Naive B cell (primary cell): Measurements from ENCODE around the gene SFXN2. TPM values are rescaled to one million over a fixed set of nuclear protein-coding genes. Genes with fewer than 3 reads are reported as not detected.
A peak's percentile ranks its signal among the peaks of the same experiment; 100 is the strongest.
"Not testable (repeated sequence)": the region's sequence is repeated elsewhere in the genome, so short reads cannot be mapped to it uniquely, and the experiment has no call there.

ENCODE experiments used
- ATAC-seq, 2 donors: fragments of 150-1000 bp; cut with Tn5 transposase; 2 replicates each; pipeline ENCODE4 v1.10.0; 2021; ENCODE audit warnings: low read depth in 2 of 2, mild to moderate bottlenecking in 2 of 2, moderate library complexity in 2 of 2
- DNase-seq: peaks from one replicate; pipeline ENCODE4 v3.0.0; 2022
- H3K27ac Mint-ChIP-seq, 6 donors: one replicate each; pipeline ENCODE4 v1.8.0; 2020 to 2022; ENCODE audit warnings: mild to moderate bottlenecking in 6 of 6, mixed read lengths in 6 of 6, moderate library complexity in 5 of 6, inconsistent platforms in 2 of 6
- H3K27me3 Mint-ChIP-seq, 3 donors: one replicate each; pipeline ENCODE4 v1.8.0; 2021 to 2022; ENCODE audit warnings: mixed read lengths in 3 of 3, mild to moderate bottlenecking in 1 of 3
- H3K36me3 Mint-ChIP-seq, 2 donors: one replicate each; pipeline ENCODE4 v1.8.0; 2020 to 2022; ENCODE audit warnings: mixed read lengths in 2 of 2, inconsistent platforms in 1 of 2, mild to moderate bottlenecking in 1 of 2
- H3K4me1 Mint-ChIP-seq, 3 donors: one replicate each; pipeline ENCODE4 v1.8.0; 2020 to 2022; ENCODE audit warnings: mixed read lengths in 3 of 3, inconsistent platforms in 1 of 3, mild to moderate bottlenecking in 1 of 3, moderate library complexity in 1 of 3
- H3K4me3 Mint-ChIP-seq, 8 donors: one replicate each; pipeline ENCODE4 v1.8.0; 2020 to 2022; ENCODE audit warnings: mild to moderate bottlenecking in 8 of 8, mixed read lengths in 8 of 8, moderate library complexity in 8 of 8, inconsistent platforms in 2 of 8
- H3K9me3 Mint-ChIP-seq, 7 donors: one replicate each; pipeline ENCODE4 v1.8.0; 2020 to 2022; ENCODE audit warnings: mixed read lengths in 7 of 7, mild to moderate bottlenecking in 5 of 7, inconsistent platforms in 2 of 7, moderate library complexity in 1 of 7
- polyA plus RNA-seq, 6 donors: library from polyadenylated mRNA; unstranded; fragments of 300-500 nt; fragmentation: Illumina TruSeq; gene quantifications; one replicate each; pipeline ENCODE4 v1.2.3, GENCODE V29; 2021; ENCODE audit warnings: low read depth in 6 of 6

Gene SFXN2, protein sequence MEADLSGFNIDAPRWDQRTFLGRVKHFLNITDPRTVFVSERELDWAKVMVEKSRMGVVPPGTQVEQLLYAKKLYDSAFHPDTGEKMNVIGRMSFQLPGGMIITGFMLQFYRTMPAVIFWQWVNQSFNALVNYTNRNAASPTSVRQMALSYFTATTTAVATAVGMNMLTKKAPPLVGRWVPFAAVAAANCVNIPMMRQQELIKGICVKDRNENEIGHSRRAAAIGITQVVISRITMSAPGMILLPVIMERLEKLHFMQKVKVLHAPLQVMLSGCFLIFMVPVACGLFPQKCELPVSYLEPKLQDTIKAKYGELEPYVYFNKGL
- 10 to 100 TPM in 2 of 6 donors, 1 to 10 TPM in 4; 2.6 to 14.1 (median 8.3) TPM for polyA plus RNA-seq

DNA sequence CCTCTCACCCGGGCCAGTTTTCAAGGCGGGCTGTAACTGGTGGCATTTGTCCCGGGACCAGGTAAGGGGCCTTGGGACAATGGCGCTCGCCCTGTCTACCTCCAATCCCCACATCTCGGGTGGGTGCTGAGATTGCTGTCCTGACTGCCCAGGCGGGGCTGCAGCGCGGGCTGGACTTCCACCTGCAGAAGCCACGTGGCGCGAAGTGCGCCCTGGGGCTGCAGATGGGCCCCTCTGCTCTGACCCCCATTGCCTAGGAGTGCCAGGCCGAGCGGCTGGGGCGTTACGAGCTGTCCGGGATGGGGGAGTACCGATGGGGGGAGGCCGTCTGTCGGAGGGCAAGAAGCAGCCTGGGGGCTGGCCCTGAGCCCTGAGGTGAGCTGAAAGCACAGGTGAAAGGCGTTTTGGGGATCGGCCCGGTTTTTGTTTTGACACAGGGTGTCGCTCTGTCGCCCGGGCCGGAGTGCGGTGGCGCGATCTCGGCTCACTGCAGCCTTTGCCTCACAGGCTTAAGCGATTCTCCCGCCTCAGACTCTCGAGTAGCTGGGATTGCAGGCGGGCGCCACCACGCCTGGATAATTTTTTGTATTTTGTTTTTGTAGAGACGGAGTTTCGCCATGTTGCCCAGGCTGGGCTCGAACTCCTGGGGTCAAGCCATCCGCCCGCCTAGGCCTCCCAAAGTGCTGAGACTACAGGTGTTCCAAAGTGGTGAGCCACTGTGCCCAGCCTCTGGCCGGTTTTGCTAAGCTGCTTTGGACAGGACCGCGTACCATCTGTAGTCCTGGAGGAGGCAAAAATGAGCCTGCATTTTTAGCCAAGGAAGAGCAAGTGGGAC is at the start of gene SFXN2:
Gene SFXN2 (plus strand): TSS at position 16 of the 835 bp plus-strand sequence. CDS start 12,001 bp downstream, outside the sequence.
- DNase-seq (no peak), ATAC-seq (peak; percentile 16 to 24)
- no peaks in the 10 kb centered on the region for H3K27me3 Mint-ChIP-seq
- peak within 1 kb of the TSS; percentile 91 to 98 (median 95) for H3K27ac Mint-ChIP-seq
- peaks cover 0 to 4% of the 10 kb centered on the region in 2 donors for H3K36me3 Mint-ChIP-seq
- H3K9me3 Mint-ChIP-seq = no peaks in the 10 kb centered on the region
- peak within 1 kb of the TSS; percentile 88 to 99 (median 96) for H3K4me3 Mint-ChIP-seq
- H3K4me1 Mint-ChIP-seq = peaks cover 23 to 38% (median 37%) of the 10 kb centered on the region in 3 donors

DNA sequence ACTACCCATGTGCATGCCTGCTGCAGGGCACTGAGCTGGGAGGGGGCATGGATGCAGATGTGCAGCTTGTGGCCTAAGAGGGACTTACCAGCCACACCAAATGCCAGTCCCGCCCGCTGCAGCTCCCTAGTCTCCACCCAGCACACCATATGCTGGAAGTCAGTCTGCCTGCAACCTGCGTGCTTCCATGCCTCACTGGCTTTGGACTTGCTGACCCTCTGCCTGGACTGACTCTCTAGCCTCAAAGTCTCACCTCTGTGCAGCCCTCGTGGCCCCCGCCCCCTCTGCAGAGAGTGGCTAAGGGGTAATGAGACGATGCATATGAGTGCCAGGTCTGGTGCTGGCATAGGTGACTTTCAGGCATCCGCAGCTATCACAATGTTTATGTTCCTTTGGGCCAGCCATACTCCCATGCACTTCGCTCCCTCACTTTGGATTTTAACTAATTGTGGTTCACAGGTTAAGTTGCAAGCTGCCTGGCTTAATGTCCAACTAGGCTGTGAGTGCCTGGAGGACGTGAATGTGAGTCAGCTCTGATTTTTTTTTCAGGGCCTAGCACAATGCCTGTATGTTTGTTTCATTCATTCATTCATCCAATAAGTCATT is 48.4 kb upstream of the SFXN2 start:
- Mint-ChIP-seq H3K4me1 (peaks cover 9 to 13% (median 10%) of the 10 kb centered on the region in 3 donors), H3K36me3 (no peaks in the 10 kb centered on the region), H3K27me3 (no peaks in the 10 kb centered on the region), H3K27ac (no peak overlapping the region), H3K9me3 (no peaks in the 10 kb centered on the region), H3K4me3 (no peak overlapping the region)
- ATAC-seq (no peak), DNase-seq (no peak)

DNA sequence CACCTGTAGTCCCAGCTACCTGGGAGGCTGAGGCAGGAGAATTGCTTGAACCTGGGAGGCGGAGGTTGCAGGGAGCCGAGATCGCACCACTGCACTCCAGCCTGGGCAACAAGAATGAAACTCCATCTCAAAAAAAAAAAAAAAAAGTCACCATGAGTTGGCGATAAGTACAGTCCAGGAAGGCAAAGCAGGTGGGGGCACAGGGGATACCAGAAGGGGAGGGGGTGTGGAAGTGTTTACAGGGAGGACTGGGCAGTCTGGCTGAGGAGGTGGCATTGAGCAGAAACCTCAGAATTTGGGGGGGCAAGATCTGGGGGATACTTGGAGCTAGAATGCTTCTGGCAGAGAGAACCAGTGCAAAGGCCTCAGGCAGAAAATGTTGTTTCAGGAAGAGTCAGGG is 47.0 kb upstream of the SFXN2 start:
- peak overlapping the region in 2 of 6 donors; percentile 28 to 68 for H3K27ac Mint-ChIP-seq
- not testable (repeated sequence) for H3K9me3 Mint-ChIP-seq, H3K27me3 Mint-ChIP-seq, H3K4me3 Mint-ChIP-seq, H3K36me3 Mint-ChIP-seq, ATAC-seq, DNase-seq, H3K4me1 Mint-ChIP-seq

DNA sequence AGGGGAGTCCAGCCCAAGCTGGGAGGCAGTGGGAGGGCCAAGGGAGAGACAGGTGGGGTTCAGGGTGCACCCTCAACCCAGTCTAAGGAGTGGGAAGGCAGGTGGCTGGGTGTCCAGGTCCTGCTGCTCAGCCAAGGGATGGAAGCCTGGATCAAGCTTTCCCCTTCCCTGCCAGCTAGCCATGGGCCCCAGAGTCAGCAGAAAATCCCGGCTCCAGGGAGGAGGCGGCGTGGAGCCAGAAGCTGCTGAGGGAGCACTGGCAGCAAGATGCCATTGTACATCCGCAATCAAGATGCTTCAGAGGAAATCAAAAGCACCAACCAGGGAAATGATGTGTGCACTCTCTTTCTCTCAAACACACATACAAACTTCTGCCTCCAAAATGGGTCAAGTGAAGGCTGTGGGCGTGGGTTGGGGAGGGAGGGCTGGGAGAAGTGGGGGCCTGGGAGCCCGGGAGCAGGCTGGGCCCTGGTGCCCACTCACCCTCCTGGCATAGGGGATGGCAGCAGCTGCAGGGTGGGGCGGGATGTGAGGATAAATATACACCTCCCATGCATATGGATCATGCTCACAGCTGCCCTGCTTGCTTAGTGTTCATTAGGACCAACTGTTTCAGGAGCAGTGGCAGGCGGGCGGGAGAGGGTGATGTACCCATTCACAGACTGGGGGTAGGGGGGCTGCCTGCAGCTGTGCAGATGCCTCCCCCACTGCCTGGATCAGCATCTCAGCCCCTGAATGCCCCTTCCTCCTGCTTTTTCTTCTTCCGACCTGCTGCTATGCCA is 45.9 kb upstream of the SFXN2 start:
- no peak overlapping the region for H3K4me3 Mint-ChIP-seq
- ATAC-seq (no peak), DNase-seq (no peak)
- H3K36me3 Mint-ChIP-seq = no peaks in the 10 kb centered on the region
- H3K27ac Mint-ChIP-seq = peak overlapping the region in 1 of 6 donors; percentile 70
- no peaks in the 10 kb centered on the region for H3K9me3 Mint-ChIP-seq
- H3K27me3 Mint-ChIP-seq = no peaks in the 10 kb centered on the region
- H3K4me1 Mint-ChIP-seq = peaks cover 3 to 9% (median 8%) of the 10 kb centered on the region in 3 donors

DNA sequence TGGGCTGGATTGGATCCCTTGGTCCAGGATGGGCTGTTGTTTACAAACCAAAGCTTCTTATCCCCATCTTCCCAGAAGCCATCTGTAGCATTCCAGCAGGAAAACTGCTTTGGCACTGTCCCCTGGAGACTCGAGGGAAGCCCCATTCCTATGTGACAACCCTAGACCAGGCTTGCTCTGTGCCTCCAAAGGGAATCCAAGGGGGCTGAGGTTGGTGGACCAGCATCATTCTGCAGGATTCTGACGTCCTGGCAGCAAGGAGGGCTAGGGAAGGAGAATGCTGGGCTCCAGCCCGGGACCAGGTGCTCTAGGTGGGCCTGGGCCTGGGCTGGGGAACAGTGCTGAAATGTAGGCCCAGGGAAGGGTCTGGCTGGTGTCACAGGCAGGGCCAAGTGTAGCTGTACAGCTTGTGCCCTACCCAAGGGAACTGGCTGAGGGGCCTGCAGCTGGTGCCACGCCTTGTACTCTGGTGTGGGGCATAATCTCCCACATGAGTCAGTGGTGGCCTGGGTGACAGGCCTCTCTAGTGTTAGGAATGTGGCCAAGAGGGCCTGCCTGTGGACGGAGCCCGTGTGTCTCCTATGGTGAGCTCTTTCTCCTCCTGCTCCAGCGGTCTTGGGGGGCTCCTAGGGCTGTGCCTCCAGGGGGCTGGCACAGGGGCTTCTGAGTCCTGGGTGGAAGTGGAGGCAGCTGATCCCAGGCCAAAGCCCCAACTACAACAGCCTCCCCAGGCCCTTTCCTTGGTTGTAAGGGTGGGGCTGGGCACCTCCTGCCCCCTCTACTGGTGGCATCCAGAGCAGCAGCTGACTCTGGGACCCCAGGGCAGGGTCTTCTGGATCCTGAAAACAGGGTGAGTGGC is 45.0 kb upstream of the SFXN2 start:
- DNase-seq (no peak), ATAC-seq (no peak)
- Mint-ChIP-seq H3K27ac (peak overlapping the region in 1 of 6 donors; percentile 76), H3K36me3 (no peaks in the 10 kb centered on the region), H3K9me3 (no peaks in the 10 kb centered on the region), H3K4me3 (no peak overlapping the region), H3K4me1 (peaks cover 12 to 18% (median 17%) of the 10 kb centered on the region in 3 donors), H3K27me3 (no peaks in the 10 kb centered on the region)

DNA sequence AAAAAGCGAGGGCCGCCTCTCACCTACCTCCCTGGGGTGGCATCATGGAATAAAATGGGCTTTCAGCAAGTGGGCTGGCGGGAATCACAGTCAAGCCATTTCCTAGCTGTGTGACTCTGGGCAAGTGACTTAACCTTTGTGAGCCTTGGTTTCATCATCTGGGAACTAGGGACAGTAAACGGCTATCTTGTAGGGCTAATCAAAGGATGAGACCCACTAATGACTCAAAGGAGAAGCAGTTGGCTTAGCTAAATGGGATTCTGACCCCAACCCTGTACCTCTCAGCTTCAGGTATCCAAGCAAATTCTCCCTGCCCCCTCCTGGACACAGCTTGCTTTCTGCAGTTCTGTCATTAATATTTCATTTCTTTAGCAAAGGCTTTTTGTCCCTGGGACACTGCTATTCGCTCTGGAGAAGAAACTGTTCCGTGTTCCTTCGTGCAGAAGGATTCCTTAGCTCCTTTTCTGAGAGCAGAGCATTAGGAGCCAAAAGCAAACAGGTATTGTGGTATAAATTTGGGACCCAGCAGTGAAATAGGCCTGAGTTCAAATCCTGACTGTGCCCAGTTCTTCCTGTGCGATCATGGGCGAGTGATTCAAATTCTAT is 44.3 kb upstream of the SFXN2 start:
- H3K4me1 Mint-ChIP-seq = peaks cover 18 to 24% (median 20%) of the 10 kb centered on the region in 3 donors
- no peak overlapping the region for H3K4me3 Mint-ChIP-seq
- no peaks in the 10 kb centered on the region for H3K27me3 Mint-ChIP-seq
- DNase-seq (no peak), ATAC-seq (no peak)
- H3K9me3 Mint-ChIP-seq = no peaks in the 10 kb centered on the region
- H3K27ac Mint-ChIP-seq = no peak overlapping the region
- H3K36me3 Mint-ChIP-seq = no peaks in the 10 kb centered on the region

DNA sequence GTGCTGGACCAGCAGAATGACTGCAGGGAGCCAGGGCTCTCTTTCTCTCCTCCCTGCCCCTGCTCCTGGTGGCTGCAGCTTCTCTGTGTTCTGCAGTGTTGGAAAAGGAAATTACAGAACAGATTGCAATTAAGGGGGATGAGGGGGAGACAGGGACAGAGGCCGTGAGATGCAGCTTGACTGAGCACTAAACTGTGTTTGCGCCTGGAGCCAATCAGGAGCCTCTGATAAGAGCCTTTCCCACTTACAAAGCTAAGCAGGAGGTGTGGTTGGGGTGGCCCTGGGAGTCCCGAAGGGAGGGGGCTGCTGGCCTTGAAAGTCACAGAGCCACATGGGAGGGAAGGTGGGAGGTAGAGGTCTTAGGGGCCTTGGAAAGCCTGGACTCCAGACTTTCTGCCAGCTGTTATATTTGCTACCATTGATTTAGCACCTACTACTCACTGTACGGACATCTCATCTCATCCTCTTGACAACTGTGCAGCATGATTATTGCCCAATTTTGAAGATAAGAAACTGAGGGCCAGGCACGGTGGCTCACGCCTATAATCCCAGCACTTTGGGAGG is 43.5 kb upstream of the SFXN2 start:
- DNase-seq (no peak), ATAC-seq (no peak)
- no peaks in the 10 kb centered on the region for H3K36me3 Mint-ChIP-seq
- no peaks in the 10 kb centered on the region for H3K9me3 Mint-ChIP-seq
- peaks cover 23 to 32% (median 28%) of the 10 kb centered on the region in 3 donors for H3K4me1 Mint-ChIP-seq
- no peak overlapping the region for H3K27ac Mint-ChIP-seq
- peak overlapping the region in 1 of 8 donors; percentile 3 for H3K4me3 Mint-ChIP-seq
- H3K27me3 Mint-ChIP-seq = no peaks in the 10 kb centered on the region

DNA sequence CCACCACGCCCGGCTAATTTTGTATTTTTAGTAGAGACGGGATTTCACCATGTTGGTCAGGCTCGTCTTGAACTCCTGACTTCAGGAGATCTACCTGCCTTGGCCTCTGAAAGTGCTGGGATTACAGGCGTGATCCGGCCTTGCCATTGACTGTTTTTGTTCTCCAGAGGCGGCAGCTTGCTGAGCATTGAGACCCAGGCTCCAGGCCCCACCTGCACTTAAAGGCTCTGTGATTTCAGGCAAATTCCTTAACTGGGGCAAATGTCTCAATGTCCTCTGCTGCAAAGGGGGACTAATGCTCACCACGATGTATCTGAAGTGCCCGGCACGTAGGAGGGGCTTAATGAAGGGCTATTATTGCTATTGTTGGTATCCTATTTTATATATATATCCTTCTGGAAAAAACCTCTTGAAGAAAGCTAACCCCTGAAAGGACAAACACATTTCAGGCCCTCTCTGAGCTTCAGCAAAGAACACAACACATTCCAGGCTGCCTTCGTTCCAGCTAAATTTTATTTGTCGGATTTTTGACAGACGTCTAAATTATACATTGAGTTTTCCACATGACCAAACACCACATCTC is 41.1 kb upstream of the SFXN2 start:
- peak overlapping the region in 3 of 6 donors; percentile 55 to 89 (median 68) for H3K27ac Mint-ChIP-seq
- no peaks in the 10 kb centered on the region for H3K27me3 Mint-ChIP-seq
- H3K36me3 Mint-ChIP-seq = no peaks in the 10 kb centered on the region
- H3K4me1 Mint-ChIP-seq = peaks cover 16 to 37% (median 31%) of the 10 kb centered on the region in 3 donors
- no peak for ATAC-seq
- no peaks in the 10 kb centered on the region for H3K9me3 Mint-ChIP-seq
- H3K4me3 Mint-ChIP-seq = peak overlapping the region; percentile 20 to 86 (median 72)
- no peak for DNase-seq

DNA sequence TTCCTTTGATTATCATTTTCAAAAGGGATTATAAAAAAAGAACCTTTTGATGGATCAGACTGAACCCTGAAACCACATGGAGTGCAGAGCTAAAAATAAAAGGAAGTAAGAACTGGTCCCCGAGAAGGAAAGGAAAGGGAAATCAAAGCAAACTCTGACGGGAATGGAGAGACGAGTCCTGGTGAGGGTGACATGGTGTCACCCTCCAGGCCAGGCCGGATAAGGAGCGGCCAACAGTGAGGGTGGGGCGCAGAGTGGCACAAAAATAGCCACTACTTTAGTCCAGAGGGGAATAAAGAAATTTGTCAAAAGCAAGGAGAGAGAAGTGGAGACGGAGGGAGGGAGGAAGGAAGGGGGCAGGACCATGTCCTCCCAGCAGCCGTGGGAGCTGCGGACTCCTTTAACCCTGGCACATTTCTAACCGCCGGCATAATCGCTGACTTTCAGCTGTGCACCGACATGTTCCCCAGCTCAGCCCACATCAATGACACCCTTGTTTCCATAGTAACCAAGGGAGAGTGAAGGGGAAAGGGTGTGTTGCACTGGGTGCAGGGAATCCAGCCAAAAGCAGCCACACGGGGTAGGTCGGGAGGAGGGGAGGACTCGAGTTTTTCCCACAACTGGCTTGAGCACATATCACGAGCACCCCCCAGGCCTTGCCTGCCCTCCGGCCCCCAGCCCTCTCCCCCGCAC is 40.5 kb upstream of the SFXN2 start:
- Mint-ChIP-seq H3K36me3 (no peaks in the 10 kb centered on the region), H3K9me3 (no peaks in the 10 kb centered on the region), H3K4me1 (peaks cover 20 to 41% (median 31%) of the 10 kb centered on the region in 3 donors), H3K27ac (peak overlapping the region in 5 of 6 donors; percentile 21 to 89 (median 68)), H3K4me3 (peak overlapping the region; percentile 20 to 86 (median 72)), H3K27me3 (no peaks in the 10 kb centered on the region)
- DNase-seq (peak; percentile 24), ATAC-seq (peak; percentile 70 to 75)

DNA sequence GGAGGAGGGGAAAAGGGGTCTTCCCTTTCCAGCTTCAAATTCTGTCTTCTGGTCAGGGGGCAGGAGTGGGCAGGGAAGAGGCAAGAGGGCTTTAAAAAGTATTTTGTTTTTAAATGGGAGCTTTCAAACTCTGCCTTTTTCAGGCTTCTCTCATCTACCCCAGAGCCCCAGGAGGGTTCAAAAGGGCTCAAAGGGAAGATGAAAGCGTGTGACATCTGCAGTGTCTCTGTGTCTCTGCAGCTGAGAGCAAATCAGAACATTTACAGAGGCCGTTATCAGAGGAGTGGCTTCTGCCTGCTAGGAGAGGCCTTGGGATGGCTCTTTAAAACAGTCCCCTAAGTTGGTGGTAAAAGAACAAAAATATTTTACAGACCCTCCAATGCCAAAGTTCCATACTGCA is 39.9 kb upstream of the SFXN2 start:
- H3K9me3 Mint-ChIP-seq = no peaks in the 10 kb centered on the region
- H3K4me1 Mint-ChIP-seq = peaks cover 20 to 43% (median 31%) of the 10 kb centered on the region in 3 donors
- H3K4me3 Mint-ChIP-seq = peak overlapping the region in 5 of 8 donors; percentile 9 to 75 (median 32)
- H3K36me3 Mint-ChIP-seq = no peaks in the 10 kb centered on the region
- H3K27me3 Mint-ChIP-seq = no peaks in the 10 kb centered on the region
- DNase-seq (no peak), ATAC-seq (no peak)
- H3K27ac Mint-ChIP-seq = peak overlapping the region in 2 of 6 donors; percentile 26 to 42
